Thyroid gland (tissue), 4 donors: Measurements from ENCODE around the gene ADAMTSL1. TPM values are rescaled to one million over a fixed set of nuclear protein-coding genes. Genes with fewer than 3 reads are reported as not detected.

ENCODE experiments used
- DNase-seq, 2 donors: peaks; one replicate each; pipeline ENCODE4 v3.0.0-alpha.2; 2019
- H3K27ac ChIP-seq, 3 donors: fragments of 200-600 bp; sonication (generic); 1 replicate in 2 of 3; 2 replicates in 1 of 3; pipeline ENCODE4 v1.5.1; 2016 to 2019; ENCODE audit warnings: mild to moderate bottlenecking in 1 of 3, moderate library complexity in 1 of 3
- H3K27me3 ChIP-seq: fragments of 200-600 bp; sonication (generic); one replicate; pipeline ENCODE4 v1.5.1; 2019
- H3K36me3 ChIP-seq, 2 donors: fragments of 200-600 bp; sonication (generic); one replicate each; pipeline ENCODE4 v1.5.1; 2016 to 2019
- H3K4me1 ChIP-seq, 2 donors: fragments of 200-600 bp; sonication (generic); one replicate each; pipeline ENCODE4 v1.5.1; 2017 to 2019
- H3K4me3 ChIP-seq, 3 donors: fragments of 200-600 bp; sonication (generic); replicated peaks in 1 of 3; 1 replicate in 2 of 3; 2 replicates in 1 of 3; pipeline ENCODE4 v1.5.1; 2016; ENCODE audit warnings: mild to moderate bottlenecking in 1 of 3
- H3K9me3 ChIP-seq: fragments of 200-600 bp; sonication (generic); one replicate; pipeline ENCODE4 v1.5.1; 2017
- CTCF ChIP-seq, 6 experiments: fragments of 200-600 bp in 3 of 6; fragments of 450-650 bp in 3 of 6; sonication (generic) in 3 of 6; IDR thresholded peaks; one replicate each; pipeline ENCODE4 v1.5.1; 2016 to 2019; ENCODE audit warnings: antibody characterized with exemption in 6 of 6, mild to moderate bottlenecking in 2 of 6, inconsistent platforms in 1 of 6, moderate library complexity in 1 of 6
- POLR2A ChIP-seq, 2 donors: fragments of 450-650 bp; IDR thresholded peaks; one replicate each; pipeline ENCODE4 v1.6.1; 2017; ENCODE audit warnings: antibody characterized with exemption in 2 of 2, mild to moderate bottlenecking in 2 of 2, moderate library complexity in 1 of 2
- WGBS, 2 donors: methylation state at CpG; one replicate each; pipeline ENCODE4 v1.1.5; 2017; 5-methylcytosine and 5-hydroxymethylcytosine counted together
- intact Hi-C: fragments of 100-400 bp; cut with DNase I; formaldehyde crosslinking; loops from one replicate; pipeline ENCODE4 v1.15.1; 2023
- total RNA-seq, 4 donors: library from RNA; depleted of rRNA; stranded (reverse); fragments of >200 nt; gene quantifications; one replicate each; pipeline ENCODE4 v1.2.3, GENCODE V29; 2016

The ADAMTSL1 gene
- total RNA-seq, 4 donors from 2014 or later = 1.6 to 9.0 (median 4.8) TPM

- no peak for DNase-seq
- no peaks in the 10 kb centered on the region for H3K36me3 ChIP-seq
- H3K4me1 ChIP-seq = no peaks in the 10 kb centered on the region
- H3K9me3 ChIP-seq = no peaks in the 10 kb centered on the region
- WGBS, 2 donors = 88 to 91% methylated on average over 5 of the region's 5 CpGs
- no peak for TF ChIP-seq CTCF (IDR thresholded peaks at IDR 0.05)
- no peak for TF ChIP-seq POLR2A (IDR thresholded peaks at IDR 0.05)
- H3K4me3 ChIP-seq = no peak overlapping the region
- no peak overlapping the region for H3K27ac ChIP-seq
- intact Hi-C loops = no loop called here
- no peaks in the 10 kb centered on the region for H3K27me3 ChIP-seq
These were observed 322.2 kb downstream of the ADAMTSL1 start for GRCh38 chr9:18795947-18796671.

- H3K27me3 ChIP-seq = no peaks in the 10 kb centered on the region
- no peak overlapping the region for H3K4me3 ChIP-seq
- no peaks in the 10 kb centered on the region for H3K4me1 ChIP-seq
- DNase-seq = no peak
- TF ChIP-seq POLR2A (IDR thresholded peaks at IDR 0.05) (no peak), CTCF (IDR thresholded peaks at IDR 0.05) (no peak)
- no peaks in the 10 kb centered on the region for H3K36me3 ChIP-seq
- intact Hi-C loops = no loop called here
- H3K27ac ChIP-seq = no peak overlapping the region
- WGBS, 2 donors = 92 to 95% methylated on average over 3 of the region's 3 CpGs
- no peaks in the 10 kb centered on the region for H3K9me3 ChIP-seq
These were observed 322.8 kb downstream of the ADAMTSL1 start for GRCh38 chr9:18796696-18797270.

GRCh38 chr9:18798106-18798505, 324.2 kb downstream of the ADAMTSL1 start:
- no peak overlapping the region for H3K4me3 ChIP-seq
- no peak for DNase-seq
- WGBS, 2 donors = 77 to 87% methylated on average over 1 of the region's 1 CpG
- no peak overlapping the region for H3K27ac ChIP-seq
- intact Hi-C loops = no loop called here
- no peaks in the 10 kb centered on the region for H3K4me1 ChIP-seq
- H3K36me3 ChIP-seq = no peaks in the 10 kb centered on the region
- no peak for TF ChIP-seq POLR2A (IDR thresholded peaks at IDR 0.05)
- no peak for TF ChIP-seq CTCF (IDR thresholded peaks at IDR 0.05)
- no peaks in the 10 kb centered on the region for H3K9me3 ChIP-seq
- H3K27me3 ChIP-seq = no peaks in the 10 kb centered on the region

- Histone ChIP-seq H3K9me3 (no peaks in the 10 kb centered on the region), H3K36me3 (no peaks in the 10 kb centered on the region), H3K4me1 (no peaks in the 10 kb centered on the region), H3K4me3 (no peak overlapping the region), H3K27me3 (no peaks in the 10 kb centered on the region), H3K27ac (no peak overlapping the region)
- no peak for DNase-seq
- 93 to 94% methylated on average over 5 of the region's 5 CpGs for WGBS, 2 donors
- no peak for TF ChIP-seq CTCF (IDR thresholded peaks at IDR 0.05)
- intact Hi-C loops = no loop called here
These were observed 324.7 kb downstream of the ADAMTSL1 start for GRCh38 chr9:18798508-18799290.

GRCh38 chr9:18799428-18799827, 325.5 kb downstream of the ADAMTSL1 start:
- Histone ChIP-seq H3K36me3 (no peaks in the 10 kb centered on the region), H3K27ac (no peak overlapping the region), H3K4me1 (no peaks in the 10 kb centered on the region), H3K9me3 (no peaks in the 10 kb centered on the region), H3K27me3 (no peaks in the 10 kb centered on the region), H3K4me3 (no peak overlapping the region)
- TF ChIP-seq CTCF (IDR thresholded peaks at IDR 0.05) (no peak), POLR2A (IDR thresholded peaks at IDR 0.05) (no peak)
- intact Hi-C loops = no loop called here
- no peak for DNase-seq
- 68 to 73% methylated on average over 2 of the region's 2 CpGs for WGBS, 2 donors
